HepG2 (cell line): ENCODE measurements around the gene AMZ1. TPM values are rescaled to one million over a fixed set of nuclear protein-coding genes. Genes with fewer than 3 reads are reported as not detected.

Experiments used
- ATAC-seq: fragments of 200-7000 bp; cut with Tn5 transposase; 3 replicates; pipeline ENCODE4 v1.9.1; 2020; ENCODE audit warnings: mild to moderate bottlenecking, moderate library complexity
- BruUV-seq: library from RNA; stranded (reverse); fragments of 400-500 nt; replicated peaks from 2 replicates; lab custom pipeline; 2021; lab: Mats Ljungman, UMichigan
- CTCF ChIA-PET: fragments of 300-600 bp; formaldehyde crosslinking; extraction: SDS; loops from one replicate; lab custom pipeline; 2021; ENCODE audit warnings: low total read pairs, inconsistent platforms, low intra/inter-chr PET ratio; lab: Yijun Ruan, JAX
- POLR2A ChIA-PET: fragments of 350-600 bp; sonication (Branson Sonifier 250); formaldehyde crosslinking; loops from one replicate; lab custom pipeline; 2020; ENCODE audit warnings: antibody characterized with exemption, inconsistent platforms; lab: Yijun Ruan, JAX
- DNase-seq: peaks from one replicate; pipeline ENCODE4 v3.0.0-alpha.2; 2015; ENCODE audit warnings: low spot score
- FAIRE-seq: peaks from 3 replicates; lab custom pipeline; 2011; peaks lifted over from hg19 to GRCh38; lab: Jason Lieb, UNC
- H2AFZ ChIP-seq: one replicate; pipeline ENCODE4 v1.6.1; 2011; ENCODE audit warnings: low read length, inconsistent platforms
- H3K27ac ChIP-seq: fragments of 300-600 bp; 3 replicates; pipeline ENCODE4 v1.8.0; 2011; ENCODE audit warnings: mixed run types, mild to moderate bottlenecking, mixed read lengths, low read length, inconsistent platforms; ENCODE audit not compliant: insufficient read depth; ENCODE audit errors: extremely low read length
- H3K27me3 ChIP-seq, 2 experiments: fragments of 200-600 bp in 1 of 2; 2 replicates in 1 of 2; 3 replicates in 1 of 2; pipeline versions ENCODE4 v1.6.0 to v1.8.0; 2011; ENCODE audit warnings: low read length in 2 of 2, mild to moderate bottlenecking in 2 of 2, moderate library complexity in 2 of 2, inconsistent platforms in 1 of 2; ENCODE audit not compliant: insufficient read depth in 2 of 2, control insufficient read depth in 1 of 2
- H3K36me3 ChIP-seq, 2 experiments: fragments of 200-600 bp in 1 of 2; replicated peaks in 1 of 2; 2 replicates in 1 of 2; 3 replicates in 1 of 2; pipeline versions ENCODE4 v1.5.1 to v1.8.0; 2011; ENCODE audit warnings: low read length in 2 of 2, inconsistent platforms in 1 of 2; ENCODE audit not compliant: insufficient read depth in 2 of 2, control insufficient read depth in 1 of 2
- H3K4me1 ChIP-seq: 2 replicates; pipeline ENCODE4 v1.5.1; 2012; ENCODE audit warnings: low read length, inconsistent platforms; ENCODE audit not compliant: insufficient read depth
- H3K4me2 ChIP-seq: 2 replicates; pipeline ENCODE4 v1.6.0; 2011; ENCODE audit warnings: low read depth, low read length, inconsistent platforms
- H3K4me3 ChIP-seq, 3 experiments: fragments of 200-600 bp in 1 of 3; sonication (generic), shearing (Covaris generic) in 1 of 3; replicated peaks in 1 of 3; 2 replicates each; pipeline ENCODE4 v1.5.1; 2011 to 2016; ENCODE audit warnings: low read length in 3 of 3, inconsistent platforms in 2 of 3, low read depth in 2 of 3, mild to moderate bottlenecking in 2 of 3, control low read depth in 1 of 3, mixed read lengths in 1 of 3; ENCODE audit not compliant: insufficient read depth in 1 of 3
- H3K79me2 ChIP-seq: one replicate; pipeline ENCODE4 v1.6.1; 2011; ENCODE audit warnings: low read length, inconsistent platforms; ENCODE audit not compliant: insufficient read depth
- H3K9ac ChIP-seq: 2 replicates; pipeline ENCODE4 v1.6.0; 2011; ENCODE audit warnings: mild to moderate bottlenecking, low read depth, low read length, inconsistent platforms; ENCODE audit not compliant: insufficient read depth
- H3K9me3 ChIP-seq: 2 replicates; pipeline ENCODE4 v1.5.1; 2012; ENCODE audit warnings: mild to moderate bottlenecking, low read length
- H4K20me1 ChIP-seq: 2 replicates; pipeline ENCODE4 v1.6.0; 2011; ENCODE audit warnings: inconsistent platforms, mild to moderate bottlenecking, low read length, moderate library complexity; ENCODE audit not compliant: insufficient read depth
- DNMT1 ChIP-seq: sonication (generic); formaldehyde crosslinking; IDR thresholded peaks from 2 replicates; pipeline ENCODE4 v1.5.1; 2020; ENCODE audit warnings: mild to moderate bottlenecking, missing genetic modification reagents
- HOXA7 ChIP-seq: sonication (generic); formaldehyde crosslinking; IDR thresholded peaks from 2 replicates; pipeline ENCODE4 v1.8.1; 2022; ENCODE audit warnings: mild to moderate bottlenecking, missing genetic modification reagents, moderate library complexity
- NFE2 ChIP-seq: sonication (generic); formaldehyde crosslinking; IDR thresholded peaks from 2 replicates; pipeline ENCODE4 v1.4.0; 2020; ENCODE audit warnings: missing genetic modification reagents
- SUZ12 ChIP-seq: fragments of 150-350 bp; IDR thresholded peaks from 2 replicates; pipeline ENCODE4 v1.6.1; 2014; ENCODE audit warnings: low read depth, low read length
- ZNF121 ChIP-seq: sonication (generic); formaldehyde crosslinking; IDR thresholded peaks from 2 replicates; pipeline ENCODE4 v1.5.0; 2020; ENCODE audit warnings: mild to moderate bottlenecking, missing genetic modification reagents
- WGBS: methylation state at CpG from one replicate; pipeline ENCODE4 v1.1.6; 2017; ENCODE audit warnings: low lambda C conversion rate; 5-methylcytosine and 5-hydroxymethylcytosine counted together
- in situ Hi-C: cut with HindIII; loops from 2 replicates; pipeline ENCODE4 v1.10.0; 2017; ENCODE audit warnings: low pct_unique_long_range_greater_than_20kb; ENCODE audit not compliant: extremely low pct_ligation_motif_present
- intact Hi-C: fragments of 100-400 bp; cut with micrococcal nuclease; formaldehyde crosslinking; loops from one replicate; pipeline ENCODE4 v1.10.0; 2022; ENCODE audit not compliant: unreplicated experiment
- polyA plus RNA-seq, 8 experiments: library from polyadenylated mRNA; depleted of rRNA in 3 of 8; stranded (reverse) in 7 of 8; unstranded in 1 of 8; fragments of >200 nt; fragmentation: Illumina TruSeq in 4 of 8; extraction: Trizol in 4 of 8; gene quantifications; 2 replicates each; pipeline versions ENCODE4 v1.2.1 to v1.2.3, GENCODE V29; 2011 to 2016; ENCODE audit warnings: low read depth in 4 of 8, missing spikeins in 1 of 8, mixed read lengths in 1 of 8; ENCODE audit not compliant: insufficient read depth in 1 of 8
- total RNA-seq, 5 experiments: library from RNA; depleted of rRNA; stranded (reverse); fragments of >200 nt; fragmentation: Illumina TruSeq; extraction: Trizol; gene quantifications; 2 replicates each; pipeline ENCODE4 v1.2.3, GENCODE V29; 2016; ENCODE audit warnings: low read depth in 1 of 5
- TF ChIP-seq, protein P1 (sequence below): sonication (generic); formaldehyde crosslinking; IDR thresholded peaks from 2 replicates; pipeline ENCODE4 v1.4.0; 2020; ENCODE audit warnings: missing genetic modification reagents, borderline replicate concordance
- TF ChIP-seq, protein P2 (sequence below): sonication (generic); formaldehyde crosslinking; IDR thresholded peaks from 2 replicates; pipeline ENCODE4 v1.9.0; 2021; ENCODE audit warnings: mild to moderate bottlenecking, missing genetic modification reagents

Gene AMZ1
- total and polyA plus RNA-seq, 2 of the 13 experiments (the other 11 are each of a cell fraction or from before 2014, with no cell fraction given) = 0.03 TPM; not detected in 1

DNA sequence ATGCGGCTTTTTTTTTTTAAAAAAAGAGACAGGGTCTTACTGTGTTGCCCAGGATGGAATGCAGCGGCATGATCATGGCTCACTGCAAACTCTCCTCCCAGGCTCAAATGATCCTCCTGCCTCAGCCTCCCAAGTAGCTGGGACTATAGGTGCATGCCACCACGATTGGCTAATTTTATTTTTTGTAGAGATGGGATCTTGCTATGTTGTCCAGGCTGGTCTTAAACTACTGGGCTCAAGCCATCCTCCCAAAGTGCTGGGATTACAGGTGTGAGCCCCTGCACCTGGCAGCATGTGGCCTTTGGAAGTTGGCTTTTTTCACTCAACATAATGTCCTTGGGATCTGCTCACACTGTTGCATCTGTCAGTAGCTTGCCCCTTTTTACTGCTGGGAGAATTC lies 65.1 kb downstream of the AMZ1 start:
- no peak overlapping the region for H3K27ac ChIP-seq
- POLR2A ChIA-PET = no interaction called here

DNA sequence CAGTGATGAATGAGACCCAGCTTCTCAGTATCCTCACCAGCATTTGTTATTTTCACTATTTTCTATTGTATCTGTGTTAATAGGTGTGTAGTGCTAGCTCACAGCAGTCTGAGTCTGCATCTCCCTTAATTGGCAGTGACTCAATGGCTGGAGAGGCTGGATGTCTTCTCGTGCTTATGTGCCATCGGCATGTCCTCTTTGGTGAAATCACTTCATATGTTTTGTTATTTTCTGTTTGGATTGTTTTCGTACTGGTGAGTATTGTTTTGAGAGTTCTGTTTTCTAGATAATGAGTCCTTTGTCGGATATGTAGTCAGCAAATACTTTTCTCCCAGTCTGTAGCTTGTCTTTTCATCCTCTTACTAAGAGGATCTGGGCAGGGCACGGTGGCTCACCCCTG lies 66.1 kb downstream of the AMZ1 start:
- no peak for FAIRE-seq
- no peak overlapping the region for H3K27ac ChIP-seq
- H3K9me3 ChIP-seq = no peaks in the 10 kb centered on the region
- H3K36me3 ChIP-seq = peaks cover 6 to 7% of the 10 kb centered on the region in 2 experiments; a peak in 4 of 5 replicates
- WGBS = 96% methylated on average over 5 of the region's 5 CpGs
- intact Hi-C loops (no loop called here), in situ Hi-C loops (no loop called here)
- no peak overlapping the region for H3K9ac ChIP-seq
- CTCF ChIA-PET = no interaction called here
- no peak overlapping the region for H2AFZ ChIP-seq
- ATAC-seq = no peak
- H3K4me1 ChIP-seq = peaks cover 19% of the 10 kb centered on the region
- no peaks in the 10 kb centered on the region for H4K20me1 ChIP-seq
- POLR2A ChIA-PET = no interaction called here
- DNase-seq = no peak
- H3K4me3 ChIP-seq = no peak overlapping the region
- H3K27me3 ChIP-seq = no peaks in the 10 kb centered on the region
- peaks cover 34% of the 10 kb centered on the region for H3K79me2 ChIP-seq
- BruUV-seq = no TSS peak
- no peak overlapping the region for H3K4me2 ChIP-seq
- TF ChIP-seq, protein P1, sequence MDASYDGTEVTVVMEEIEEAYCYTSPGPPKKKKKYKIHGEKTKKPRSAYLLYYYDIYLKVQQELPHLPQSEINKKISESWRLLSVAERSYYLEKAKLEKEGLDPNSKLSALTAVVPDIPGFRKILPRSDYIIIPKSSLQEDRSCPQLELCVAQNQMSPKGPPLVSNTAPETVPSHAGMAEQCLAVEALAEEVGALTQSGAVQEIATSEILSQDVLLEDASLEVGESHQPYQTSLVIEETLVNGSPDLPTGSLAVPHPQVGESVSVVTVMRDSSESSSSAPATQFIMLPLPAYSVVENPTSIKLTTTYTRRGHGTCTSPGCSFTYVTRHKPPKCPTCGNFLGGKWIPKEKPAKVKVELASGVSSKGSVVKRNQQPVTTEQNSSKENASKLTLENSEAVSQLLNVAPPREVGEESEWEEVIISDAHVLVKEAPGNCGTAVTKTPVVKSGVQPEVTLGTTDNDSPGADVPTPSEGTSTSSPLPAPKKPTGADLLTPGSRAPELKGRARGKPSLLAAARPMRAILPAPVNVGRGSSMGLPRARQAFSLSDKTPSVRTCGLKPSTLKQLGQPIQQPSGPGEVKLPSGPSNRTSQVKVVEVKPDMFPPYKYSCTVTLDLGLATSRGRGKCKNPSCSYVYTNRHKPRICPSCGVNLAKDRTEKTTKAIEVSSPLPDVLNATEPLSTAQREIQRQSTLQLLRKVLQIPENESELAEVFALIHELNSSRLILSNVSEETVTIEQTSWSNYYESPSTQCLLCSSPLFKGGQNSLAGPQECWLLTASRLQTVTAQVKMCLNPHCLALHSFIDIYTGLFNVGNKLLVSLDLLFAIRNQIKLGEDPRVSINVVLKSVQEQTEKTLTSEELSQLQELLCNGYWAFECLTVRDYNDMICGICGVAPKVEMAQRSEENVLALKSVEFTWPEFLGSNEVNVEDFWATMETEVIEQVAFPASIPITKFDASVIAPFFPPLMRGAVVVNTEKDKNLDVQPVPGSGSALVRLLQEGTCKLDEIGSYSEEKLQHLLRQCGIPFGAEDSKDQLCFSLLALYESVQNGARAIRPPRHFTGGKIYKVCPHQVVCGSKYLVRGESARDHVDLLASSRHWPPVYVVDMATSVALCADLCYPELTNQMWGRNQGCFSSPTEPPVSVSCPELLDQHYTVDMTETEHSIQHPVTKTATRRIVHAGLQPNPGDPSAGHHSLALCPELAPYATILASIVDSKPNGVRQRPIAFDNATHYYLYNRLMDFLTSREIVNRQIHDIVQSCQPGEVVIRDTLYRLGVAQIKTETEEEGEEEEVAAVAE = no peak
- TF ChIP-seq DNMT1 = no peak
- TF ChIP-seq SUZ12 = no peak
- TF ChIP-seq, protein P2, sequence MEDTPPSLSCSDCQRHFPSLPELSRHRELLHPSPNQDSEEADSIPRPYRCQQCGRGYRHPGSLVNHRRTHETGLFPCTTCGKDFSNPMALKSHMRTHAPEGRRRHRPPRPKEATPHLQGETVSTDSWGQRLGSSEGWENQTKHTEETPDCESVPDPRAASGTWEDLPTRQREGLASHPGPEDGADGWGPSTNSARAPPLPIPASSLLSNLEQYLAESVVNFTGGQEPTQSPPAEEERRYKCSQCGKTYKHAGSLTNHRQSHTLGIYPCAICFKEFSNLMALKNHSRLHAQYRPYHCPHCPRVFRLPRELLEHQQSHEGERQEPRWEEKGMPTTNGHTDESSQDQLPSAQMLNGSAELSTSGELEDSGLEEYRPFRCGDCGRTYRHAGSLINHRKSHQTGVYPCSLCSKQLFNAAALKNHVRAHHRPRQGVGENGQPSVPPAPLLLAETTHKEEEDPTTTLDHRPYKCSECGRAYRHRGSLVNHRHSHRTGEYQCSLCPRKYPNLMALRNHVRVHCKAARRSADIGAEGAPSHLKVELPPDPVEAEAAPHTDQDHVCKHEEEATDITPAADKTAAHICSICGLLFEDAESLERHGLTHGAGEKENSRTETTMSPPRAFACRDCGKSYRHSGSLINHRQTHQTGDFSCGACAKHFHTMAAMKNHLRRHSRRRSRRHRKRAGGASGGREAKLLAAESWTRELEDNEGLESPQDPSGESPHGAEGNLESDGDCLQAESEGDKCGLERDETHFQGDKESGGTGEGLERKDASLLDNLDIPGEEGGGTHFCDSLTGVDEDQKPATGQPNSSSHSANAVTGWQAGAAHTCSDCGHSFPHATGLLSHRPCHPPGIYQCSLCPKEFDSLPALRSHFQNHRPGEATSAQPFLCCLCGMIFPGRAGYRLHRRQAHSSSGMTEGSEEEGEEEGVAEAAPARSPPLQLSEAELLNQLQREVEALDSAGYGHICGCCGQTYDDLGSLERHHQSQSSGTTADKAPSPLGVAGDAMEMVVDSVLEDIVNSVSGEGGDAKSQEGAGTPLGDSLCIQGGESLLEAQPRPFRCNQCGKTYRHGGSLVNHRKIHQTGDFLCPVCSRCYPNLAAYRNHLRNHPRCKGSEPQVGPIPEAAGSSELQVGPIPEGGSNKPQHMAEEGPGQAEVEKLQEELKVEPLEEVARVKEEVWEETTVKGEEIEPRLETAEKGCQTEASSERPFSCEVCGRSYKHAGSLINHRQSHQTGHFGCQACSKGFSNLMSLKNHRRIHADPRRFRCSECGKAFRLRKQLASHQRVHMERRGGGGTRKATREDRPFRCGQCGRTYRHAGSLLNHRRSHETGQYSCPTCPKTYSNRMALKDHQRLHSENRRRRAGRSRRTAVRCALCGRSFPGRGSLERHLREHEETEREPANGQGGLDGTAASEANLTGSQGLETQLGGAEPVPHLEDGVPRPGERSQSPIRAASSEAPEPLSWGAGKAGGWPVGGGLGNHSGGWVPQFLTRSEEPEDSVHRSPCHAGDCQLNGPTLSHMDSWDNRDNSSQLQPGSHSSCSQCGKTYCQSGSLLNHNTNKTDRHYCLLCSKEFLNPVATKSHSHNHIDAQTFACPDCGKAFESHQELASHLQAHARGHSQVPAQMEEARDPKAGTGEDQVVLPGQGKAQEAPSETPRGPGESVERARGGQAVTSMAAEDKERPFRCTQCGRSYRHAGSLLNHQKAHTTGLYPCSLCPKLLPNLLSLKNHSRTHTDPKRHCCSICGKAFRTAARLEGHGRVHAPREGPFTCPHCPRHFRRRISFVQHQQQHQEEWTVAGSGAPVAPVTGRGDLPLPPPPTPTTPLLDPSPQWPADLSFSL = no peak
- no peak for TF ChIP-seq HOXA7 (CRISPR knock-in tag)

More for the DNA sequence above, 65.1 kb downstream of the AMZ1 start:
- Histone ChIP-seq H3K4me3 (no peak overlapping the region), H3K4me1 (peaks cover 10% of the 10 kb centered on the region), H3K27me3 (no peaks in the 10 kb centered on the region), H3K79me2 (peaks cover 34% of the 10 kb centered on the region), H3K36me3 (peaks cover 6 to 7% of the 10 kb centered on the region in 2 experiments; a peak in 3 of 5 replicates), H4K20me1 (no peaks in the 10 kb centered on the region), H3K9ac (no peak overlapping the region), H3K4me2 (no peak overlapping the region), H3K9me3 (no peaks in the 10 kb centered on the region), H2AFZ (no peak overlapping the region)
- DNase-seq = no peak
- WGBS = 93% methylated on average over 3 of the region's 3 CpGs
- no peak for FAIRE-seq
- no peak for ATAC-seq
- CTCF ChIA-PET = no interaction called here
- no TSS peak for BruUV-seq
- peak; percentile 84 for TF ChIP-seq ZNF121 (CRISPR knock-in tag)
- no peak for TF ChIP-seq NFE2 (CRISPR knock-in tag)
- intact Hi-C loops = no loop called here
- in situ Hi-C loops = no loop called here
